NCI-H2081 treated with DMSO at 0.1 percent for 48 hours (cell line): Measurements from ENCODE around the gene ABCC6.
"Not testable (repeated sequence)": the region's sequence is repeated elsewhere in the genome, so short reads cannot be mapped to it uniquely, and the experiment has no call there.

ENCODE experiments used
- DNase-seq: peaks from one replicate; lab custom pipeline; 2025; lab: John Stamatoyannopoulos, UW

Gene ABCC6

GRCh38 chr16:16223662-16224241 lies 458 bp upstream of the ABCC6 start:
- DNase-seq, result not testable (repeated sequence)

GRCh38 chr16:16221382-16221781 lies 1.9 kb downstream of the ABCC6 start:
- DNase-seq, result not testable (repeated sequence)

- DNase-seq, result not testable (repeated sequence)
These were observed 2.8 kb downstream of the ABCC6 start for GRCh38 chr16:16220449-16220848.

- DNase-seq, result not testable (repeated sequence)
These were observed 4.5 kb downstream of the ABCC6 start for GRCh38 chr16:16218787-16219186.

GRCh38 chr16:16218349-16218748 lies 4.9 kb downstream of the ABCC6 start:
- DNase-seq, result not testable (repeated sequence)

GRCh38 chr16:16213863-16214293 lies 9.4 kb downstream of the ABCC6 start:
- not testable (repeated sequence) for DNase-seq

- DNase-seq, result not testable (repeated sequence)
These were observed 11.9 kb downstream of the ABCC6 start for GRCh38 chr16:16211404-16211803.

- not testable (repeated sequence) for DNase-seq
These were observed 14.8 kb downstream of the ABCC6 start for GRCh38 chr16:16208461-16208860.

GRCh38 chr16:16207787-16208334 lies 15.4 kb downstream of the ABCC6 start:
- DNase-seq, result not testable (repeated sequence)

GRCh38 chr16:16207097-16207786 lies 16.1 kb downstream of the ABCC6 start:
- DNase-seq, result not testable (repeated sequence)

- DNase-seq, result not testable (repeated sequence)
These were observed 17.4 kb downstream of the ABCC6 start for GRCh38 chr16:16205864-16206263.

GRCh38 chr16:16204552-16204951 lies 18.7 kb downstream of the ABCC6 start:
- not testable (repeated sequence) for DNase-seq

- not testable (repeated sequence) for DNase-seq
These were observed 19.8 kb downstream of the ABCC6 start for GRCh38 chr16:16203494-16203893.

- not testable (repeated sequence) for DNase-seq
These were observed 20.7 kb downstream of the ABCC6 start for GRCh38 chr16:16202400-16203143.

GRCh38 chr16:16201880-16202279 lies 21.4 kb downstream of the ABCC6 start:
- DNase-seq, result not testable (repeated sequence)

- not testable (repeated sequence) for DNase-seq
These were observed 22.9 kb downstream of the ABCC6 start for GRCh38 chr16:16200391-16200790.

- not testable (repeated sequence) for DNase-seq
These were observed 23.9 kb downstream of the ABCC6 start for GRCh38 chr16:16199428-16199827.

GRCh38 chr16:16197966-16198365 lies 25.3 kb downstream of the ABCC6 start:
- DNase-seq, result no peak

- DNase-seq, result no peak
These were observed 26.0 kb downstream of the ABCC6 start for GRCh38 chr16:16197331-16197730.

GRCh38 chr16:16196099-16196498 lies 27.2 kb downstream of the ABCC6 start:
- DNase-seq, result no peak

GRCh38 chr16:16191493-16192167 lies 31.7 kb downstream of the ABCC6 start:
- no peak for DNase-seq

GRCh38 chr16:16190966-16191365 lies 32.3 kb downstream of the ABCC6 start:
- not testable (repeated sequence) for DNase-seq
